ENCODE data around the gene NDST4.

The NDST4 gene

DNA sequence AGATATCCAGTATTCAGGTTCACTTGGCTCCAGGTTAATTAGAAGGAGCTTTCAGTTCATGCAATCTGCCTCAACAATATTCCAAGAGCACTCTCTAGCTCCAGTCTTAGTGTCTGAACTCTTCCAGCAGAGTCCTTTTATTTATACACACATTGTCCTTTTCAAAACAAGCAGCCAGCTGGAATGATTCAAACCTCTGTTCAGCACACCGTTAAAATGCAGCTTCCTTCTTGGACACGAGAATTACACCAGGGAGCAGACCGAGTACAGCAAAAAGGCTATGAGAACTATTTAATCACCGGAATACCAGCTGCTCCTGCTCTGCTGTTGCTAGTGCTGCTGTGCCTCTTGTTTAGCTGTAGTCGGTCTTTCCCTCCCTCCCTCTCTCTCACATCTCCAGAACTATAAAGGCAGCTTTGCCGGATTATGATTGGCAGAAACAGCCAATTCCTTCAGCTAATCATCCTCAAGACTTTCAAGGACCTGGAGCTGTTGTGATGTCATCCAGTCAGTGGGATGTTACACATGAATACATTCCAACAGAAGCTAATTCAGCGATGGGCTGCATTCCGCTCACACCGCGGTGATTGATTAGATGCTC, at the start of gene NDST4:
Gene NDST4, minus strand, starts transcription at position 115 of the 601 bp plus-strand sequence. CDS start 36,584 bp downstream, outside the sequence.
- no peak for DNase-seq (ENCODE audit: low read depth in 2 of 2)

DNA sequence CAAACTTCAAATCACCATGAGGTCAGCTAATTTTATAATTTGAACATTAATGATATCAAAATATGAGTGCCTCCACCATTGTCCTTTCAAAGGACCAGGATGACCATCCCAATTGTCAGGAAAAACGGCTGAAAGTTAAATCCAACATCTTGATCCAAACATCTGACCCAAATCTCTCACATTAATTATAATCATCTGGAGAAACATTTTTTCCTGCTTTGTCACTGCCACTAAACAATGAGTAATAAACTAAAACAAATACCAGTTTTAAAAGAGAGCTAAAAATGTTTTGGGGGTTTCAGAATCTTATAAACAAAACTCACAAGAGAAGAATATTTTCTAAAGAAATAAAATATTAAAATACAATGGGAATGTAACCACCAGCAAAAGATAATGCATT, 45.7 kb upstream of the NDST4 start:
- DNase-seq (ENCODE audit: low read depth in 2 of 2) = no peak

DNA sequence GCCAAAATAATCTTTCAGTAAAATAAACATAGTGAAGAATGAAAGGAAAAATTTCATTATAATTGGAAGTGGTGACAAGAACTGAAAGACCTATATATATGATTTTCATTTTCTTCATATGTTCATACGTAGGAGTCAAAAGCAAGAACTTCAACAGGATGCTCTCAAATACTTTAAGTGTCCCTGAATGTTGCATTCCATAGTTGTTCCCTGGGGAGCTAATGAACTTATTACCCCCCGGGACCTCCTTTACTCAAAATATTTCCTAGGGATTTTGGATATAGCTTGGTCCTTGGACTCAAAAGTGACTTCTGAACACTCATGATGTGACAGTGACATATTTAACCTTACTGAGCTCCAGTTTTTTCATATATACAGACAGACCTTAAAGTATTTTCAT, 44.9 kb upstream of the NDST4 start:
- DNase-seq (ENCODE audit: low read depth in 2 of 2) = no peak

DNA sequence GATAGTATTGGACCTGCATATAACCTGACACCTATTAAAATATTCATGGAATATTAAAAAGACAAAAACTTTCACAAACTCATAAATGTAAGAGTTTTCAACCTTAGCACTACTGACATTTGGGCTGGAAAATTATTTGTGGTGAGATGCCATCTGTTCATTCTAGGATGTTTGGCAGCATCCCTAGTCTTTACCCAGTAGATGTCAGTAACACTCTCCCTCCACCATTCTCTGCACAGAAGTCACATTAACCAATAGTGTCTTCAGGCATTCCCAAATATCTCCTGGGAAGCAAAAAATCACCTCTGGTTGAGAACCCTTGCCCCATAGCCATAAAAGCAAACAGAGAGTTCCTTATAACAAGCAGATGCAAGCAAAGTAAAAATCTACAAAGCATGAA, 41.4 kb upstream of the NDST4 start:
- no peak for DNase-seq (ENCODE audit: low read depth in 2 of 2)

DNA sequence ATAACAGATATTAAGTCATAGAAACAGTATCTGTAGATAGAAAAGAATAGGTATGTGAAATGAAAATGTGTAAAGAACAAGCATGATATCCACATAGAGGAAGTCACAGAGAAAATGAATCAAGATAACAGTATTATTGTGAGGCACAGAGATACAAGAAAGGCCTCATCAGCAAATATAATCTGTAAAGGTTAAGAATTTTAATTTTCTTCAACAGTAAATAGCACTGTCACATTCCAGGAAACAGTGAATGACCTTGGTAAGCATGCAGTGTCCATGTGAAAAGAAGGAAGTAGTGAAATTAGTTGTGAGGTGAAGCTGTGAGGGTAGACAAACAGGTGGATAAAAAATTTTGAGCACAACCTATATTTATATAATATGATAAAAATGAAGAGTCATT, 39.5 kb upstream of the NDST4 start:
- DNase-seq (ENCODE audit: low read depth in 2 of 2) = no peak

DNA sequence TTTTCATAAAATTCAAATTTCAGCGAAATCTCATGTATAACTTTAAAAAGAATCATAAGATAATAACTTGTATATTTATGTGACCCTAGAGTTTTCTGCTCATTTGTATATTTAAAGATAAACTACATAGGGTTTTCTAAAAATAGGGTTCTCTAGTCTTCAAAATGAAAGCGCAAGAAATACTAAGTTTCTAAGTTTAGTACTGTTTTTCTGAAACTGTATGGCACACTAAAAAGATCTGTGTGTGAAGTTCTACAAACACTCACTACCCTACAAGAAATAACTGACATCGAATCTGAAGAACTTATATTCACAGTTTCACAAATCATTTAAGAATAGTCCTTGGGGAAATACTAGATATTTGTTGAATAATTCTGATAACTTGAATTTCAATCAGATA, 38.7 kb upstream of the NDST4 start:
- DNase-seq (ENCODE audit: low read depth in 2 of 2) = no peak

DNA sequence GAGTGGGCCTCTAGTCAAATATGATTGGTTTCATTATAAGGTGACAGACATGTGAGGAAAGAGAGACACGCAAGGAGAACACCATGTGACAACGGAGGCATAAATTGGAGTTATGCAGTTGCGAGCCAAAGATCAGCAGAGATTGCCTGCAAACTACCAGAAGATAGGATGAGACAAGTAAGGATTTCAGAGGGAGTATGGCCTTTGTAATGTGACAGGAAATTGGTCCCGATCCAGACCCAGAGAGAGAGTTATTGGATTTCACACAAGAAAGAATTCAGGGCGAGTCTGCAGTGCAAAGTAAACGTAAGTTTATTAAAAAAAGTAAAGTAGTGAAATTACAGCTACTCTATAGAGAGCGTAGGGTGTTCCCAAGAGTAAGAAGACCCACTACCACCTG, 35.7 kb upstream of the NDST4 start:
- DNase-seq (ENCODE audit: low read depth in 2 of 2) = no peak

DNA sequence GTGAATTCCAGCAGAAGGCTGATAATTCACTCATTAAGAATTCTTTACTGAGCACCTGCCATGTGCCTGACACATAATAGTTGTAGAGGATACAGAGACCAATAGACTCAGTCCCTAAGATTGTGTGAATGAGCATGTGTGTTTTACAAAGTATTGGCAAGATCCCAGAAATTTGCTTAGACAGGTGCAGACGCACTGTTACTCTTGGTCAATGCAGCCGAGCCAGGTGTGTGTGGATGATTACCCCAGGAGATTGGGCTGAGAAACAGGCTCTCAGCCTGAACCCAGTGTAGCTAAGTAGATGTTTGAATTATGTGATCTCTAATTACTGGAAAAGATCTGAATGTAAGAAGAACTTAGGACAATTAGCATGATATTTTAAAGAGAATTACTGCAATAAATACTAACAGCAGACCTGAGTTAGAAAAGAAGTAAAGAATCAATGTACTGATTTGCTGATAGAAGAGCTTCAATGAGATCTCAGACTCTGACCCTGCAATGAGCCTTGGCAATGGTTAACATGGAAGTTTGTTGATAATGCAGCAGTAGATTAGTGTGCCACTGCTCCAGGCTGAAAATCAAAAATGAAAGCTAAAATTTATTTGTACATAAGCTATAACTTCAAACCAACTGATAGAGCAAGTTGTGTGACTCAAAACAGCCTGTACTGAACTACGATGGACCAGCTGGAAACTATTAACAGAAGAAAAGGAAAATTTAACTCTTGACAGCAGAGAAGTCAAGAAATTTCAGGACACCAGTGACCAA, 32.2 kb upstream of the NDST4 start:
- no peak for DNase-seq (ENCODE audit: low read depth in 2 of 2)

DNA sequence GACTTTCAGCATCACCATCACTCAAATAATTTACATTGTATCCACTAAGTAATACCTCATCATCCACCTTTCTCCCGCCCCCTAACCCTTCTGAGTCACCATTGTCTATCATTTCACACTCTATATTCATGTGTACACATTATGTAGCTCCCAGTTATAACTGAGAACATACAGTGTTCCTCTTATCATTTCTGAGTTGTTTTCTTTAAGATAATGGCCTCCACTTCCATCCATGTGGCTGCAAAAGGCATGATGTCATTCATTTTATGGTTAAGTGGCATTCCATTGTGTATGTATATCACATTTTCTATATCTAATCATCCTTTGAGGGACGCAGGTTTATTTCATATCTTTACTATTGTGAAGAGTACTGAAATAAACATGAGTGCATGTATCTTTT, 14.6 kb upstream of the NDST4 start:
- no peak for DNase-seq (ENCODE audit: low read depth in 2 of 2)

DNA sequence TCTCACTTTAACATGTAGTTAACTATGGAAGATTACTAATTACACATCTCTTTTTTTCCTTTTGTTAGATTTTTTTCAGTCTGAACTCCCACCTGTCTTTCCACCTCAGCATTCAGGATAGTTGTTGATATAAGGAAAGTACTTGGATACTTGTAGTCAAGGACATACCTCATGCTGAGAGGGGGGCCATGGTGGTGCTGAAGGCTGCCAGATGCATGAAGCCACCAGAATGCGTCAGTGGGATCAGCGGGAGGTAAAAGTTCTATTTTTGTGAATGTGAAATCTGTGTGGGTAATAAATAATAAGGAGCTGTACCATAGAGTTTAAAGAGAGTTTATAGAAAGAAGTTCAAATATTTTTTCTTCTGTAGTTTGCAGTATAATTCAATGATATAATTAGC, 13.1 kb upstream of the NDST4 start:
- no peak for DNase-seq (ENCODE audit: low read depth in 2 of 2)

DNA sequence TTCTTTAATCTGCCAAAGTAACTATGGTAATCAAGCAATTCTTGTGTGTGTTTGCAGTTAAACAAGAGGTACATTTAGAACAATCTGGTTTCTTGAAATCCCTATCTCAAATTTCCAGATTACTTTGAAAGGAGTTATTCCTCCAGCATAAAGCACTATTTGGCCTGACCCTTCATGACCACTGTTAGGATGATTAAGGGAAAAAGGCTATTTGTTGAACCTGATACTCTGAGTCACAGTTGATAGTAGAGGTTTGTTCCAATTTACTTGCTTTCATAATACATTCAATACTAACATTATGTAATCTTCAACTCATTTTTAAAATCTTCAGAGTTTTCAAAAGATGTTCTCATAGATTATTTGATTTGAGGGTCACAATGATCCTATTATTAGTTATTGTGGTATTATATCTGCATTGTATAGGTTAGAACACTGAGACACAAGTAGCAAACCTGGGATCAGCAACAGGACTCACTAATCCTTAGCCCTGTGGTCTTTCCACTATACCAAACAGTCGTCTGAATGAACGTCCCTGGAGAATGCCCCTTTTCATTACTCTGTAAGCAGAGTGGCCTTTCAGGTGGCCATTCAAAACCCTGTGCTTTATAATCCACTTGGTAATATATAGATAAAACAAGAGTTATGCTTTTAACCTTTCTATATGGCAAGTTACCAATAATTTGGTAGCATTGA, 8.1 kb upstream of the NDST4 start:
- no peak for DNase-seq (ENCODE audit: low read depth in 2 of 2)

DNA sequence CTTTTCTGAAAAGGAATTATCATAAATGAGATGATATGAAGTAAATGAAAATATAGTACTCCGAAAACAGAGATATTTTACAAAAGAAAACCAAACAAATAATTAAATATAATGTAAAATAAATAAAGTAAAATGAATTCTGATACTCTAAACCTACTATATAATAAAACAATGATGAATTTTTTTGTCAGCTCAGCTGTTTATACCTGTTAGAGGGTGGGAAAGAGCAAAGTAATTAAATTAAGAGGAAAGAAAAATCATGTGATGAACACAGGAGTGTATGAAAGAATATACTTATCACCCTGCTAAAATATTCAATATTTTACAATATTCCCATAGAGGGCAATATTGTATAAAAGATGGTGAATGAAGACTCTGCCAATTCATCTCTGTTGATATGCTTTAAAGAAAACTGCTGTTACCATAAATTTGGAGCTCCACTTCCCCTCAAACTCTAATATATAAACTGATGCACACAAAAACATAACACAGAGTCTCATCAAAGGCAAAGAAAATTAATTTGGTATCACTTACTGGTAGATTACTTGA, 6.5 kb upstream of the NDST4 start:
- DNase-seq (ENCODE audit: low read depth in 2 of 2) = no peak

DNA sequence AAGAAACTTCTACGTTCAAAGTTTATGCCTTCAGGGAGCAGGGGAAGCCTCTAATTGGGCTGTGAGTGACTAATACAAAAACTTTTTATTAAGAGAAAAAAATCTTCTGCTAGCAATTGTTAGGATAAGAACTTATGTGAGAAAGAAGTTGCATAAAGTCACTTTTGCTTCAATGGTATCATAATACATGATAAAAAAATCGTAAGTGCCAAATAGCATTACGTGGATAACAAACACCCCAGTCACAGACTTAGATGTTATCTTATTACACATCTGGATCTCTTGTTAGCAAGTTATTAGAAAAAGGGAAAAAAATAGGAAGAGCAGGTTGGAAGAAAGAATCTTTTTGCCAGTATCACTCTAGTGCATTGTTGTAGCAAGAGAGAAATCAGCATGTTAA, 4.2 kb upstream of the NDST4 start:
- DNase-seq (ENCODE audit: low read depth in 2 of 2) = no peak

DNA sequence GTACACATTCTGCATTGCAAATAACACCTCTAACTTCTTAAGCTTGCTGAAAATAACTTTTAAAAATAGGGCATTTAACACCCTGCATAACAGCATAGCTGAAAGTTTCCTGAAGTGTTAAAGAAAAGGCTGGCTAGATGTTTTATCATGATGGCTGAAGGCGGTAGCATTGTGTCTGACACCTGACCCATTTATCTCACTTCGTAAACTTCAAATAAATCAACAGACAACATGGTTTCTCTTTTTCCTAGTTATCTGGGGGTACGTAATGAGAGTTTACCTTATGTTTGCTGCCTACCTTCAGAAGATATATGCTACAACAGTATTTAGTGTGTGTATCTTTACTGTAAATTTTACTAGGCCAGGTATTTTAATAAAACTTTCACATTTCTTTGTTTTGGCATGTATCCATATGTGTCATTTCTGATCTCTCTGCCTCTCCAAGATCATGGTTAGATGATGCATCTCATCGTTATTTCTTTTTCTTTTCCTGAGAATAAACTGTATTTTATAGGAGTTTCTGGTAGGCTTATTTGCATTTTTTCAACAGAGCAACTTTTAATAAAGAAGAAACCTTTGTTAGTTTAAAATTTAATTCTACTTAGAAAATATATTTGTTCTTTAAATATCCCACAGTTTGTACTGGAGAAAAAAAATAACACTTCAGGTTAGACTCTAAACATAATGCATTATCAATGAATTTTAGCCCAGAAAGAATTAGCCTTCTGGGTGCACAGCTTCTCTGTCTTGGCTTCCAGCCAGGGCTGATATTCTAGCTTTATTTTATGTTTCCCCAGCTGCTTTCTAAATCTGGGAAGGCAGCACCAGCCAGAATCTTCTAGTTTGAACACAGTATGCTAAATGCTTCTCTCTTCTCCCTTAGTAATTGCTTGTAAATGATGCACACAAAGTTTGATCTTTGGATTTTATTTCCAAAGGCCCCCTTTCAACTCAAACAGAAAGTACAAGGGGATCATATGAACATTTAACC, 2.9 kb downstream of the NDST4 start:
- DNase-seq (ENCODE audit: low read depth in 2 of 2) = no peak

DNA sequence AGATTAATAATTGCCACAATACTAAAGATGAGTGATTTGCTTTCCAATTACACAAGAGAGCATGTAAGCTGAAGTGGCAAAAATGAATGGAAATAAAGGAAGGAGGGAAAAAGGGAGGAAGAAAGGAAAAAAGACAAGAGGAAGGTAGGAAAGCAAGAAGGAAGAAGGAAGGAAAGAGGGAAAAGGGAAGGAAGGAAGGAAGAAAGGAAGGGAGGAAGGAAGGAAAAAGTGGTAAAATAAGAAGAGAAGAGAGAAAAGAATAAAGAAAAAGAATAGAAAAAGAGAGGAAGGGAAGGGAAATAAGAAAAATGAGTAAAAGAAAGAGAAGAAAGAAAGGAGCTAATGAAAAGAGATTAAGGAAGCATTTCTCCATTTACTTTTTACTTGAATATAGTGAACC, 4.6 kb downstream of the NDST4 start:
- no peak for DNase-seq (ENCODE audit: low read depth in 2 of 2)

DNA sequence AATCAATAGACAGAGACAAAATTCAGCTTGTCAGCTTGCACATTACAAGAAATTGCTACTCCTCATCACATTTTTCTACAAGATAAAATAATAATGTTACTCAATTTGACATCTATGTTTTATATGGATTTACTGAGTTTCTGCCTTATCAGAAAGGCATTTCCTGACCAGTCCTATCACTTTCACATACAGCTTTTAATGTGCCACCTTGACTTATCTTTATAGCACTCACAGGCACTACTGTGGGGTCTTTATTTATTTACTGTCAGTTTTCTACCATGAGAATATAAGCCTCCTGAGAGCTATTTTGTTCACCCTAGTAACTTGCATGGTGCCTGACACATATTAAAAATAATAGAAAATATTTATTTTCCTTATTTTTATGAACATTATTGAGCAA, 6.0 kb downstream of the NDST4 start:
- DNase-seq (ENCODE audit: low read depth in 2 of 2) = no peak

DNA sequence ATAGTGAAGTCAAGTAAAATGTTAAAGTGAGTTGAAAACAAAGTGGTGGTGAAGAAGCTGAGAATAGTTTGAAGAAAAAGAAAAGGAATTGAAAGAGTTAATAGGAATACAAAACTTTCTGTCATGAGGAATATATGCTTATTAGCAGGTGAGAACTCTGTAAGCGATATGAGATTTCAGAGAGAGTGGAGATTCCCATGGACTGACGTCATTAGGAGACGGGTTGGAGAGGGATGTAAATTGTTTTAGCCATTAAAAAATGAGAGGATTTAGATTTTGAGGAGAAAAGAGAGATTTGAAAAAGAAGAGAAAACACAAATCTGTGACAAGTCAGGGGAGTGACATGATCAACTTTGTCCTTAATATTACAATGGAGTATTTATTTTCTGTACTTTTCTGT, 11.7 kb downstream of the NDST4 start:
- no peak for DNase-seq (ENCODE audit: low read depth in 2 of 2)

DNA sequence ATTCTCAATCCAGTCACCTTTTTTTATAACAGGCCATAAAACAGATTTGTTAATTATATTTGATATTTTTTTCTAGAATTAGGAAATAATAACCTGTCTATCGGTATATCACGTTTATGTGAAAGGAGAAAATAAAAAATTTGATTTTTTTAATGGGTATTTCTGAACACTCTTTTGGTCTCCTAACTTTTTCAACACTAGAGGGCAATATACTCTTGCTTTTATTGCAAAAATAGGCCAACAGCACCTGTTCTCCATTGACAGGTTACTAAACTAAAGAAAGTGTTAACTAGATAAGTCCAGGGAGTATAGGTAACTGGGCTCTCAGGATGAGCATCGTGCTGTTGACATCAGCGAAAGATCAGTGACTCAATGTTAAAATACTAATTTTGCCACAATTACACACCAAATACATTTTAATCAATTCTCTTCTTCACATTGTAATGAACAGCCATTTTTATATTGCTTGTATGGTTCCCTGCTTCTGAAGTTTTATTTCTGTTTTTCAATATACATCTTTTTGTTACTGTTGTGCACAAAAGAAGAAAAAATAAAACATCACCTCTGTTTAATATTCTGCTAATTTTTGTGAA, 22.8 kb downstream of the NDST4 start:
- no peak for DNase-seq (ENCODE audit: low read depth in 2 of 2)

DNA sequence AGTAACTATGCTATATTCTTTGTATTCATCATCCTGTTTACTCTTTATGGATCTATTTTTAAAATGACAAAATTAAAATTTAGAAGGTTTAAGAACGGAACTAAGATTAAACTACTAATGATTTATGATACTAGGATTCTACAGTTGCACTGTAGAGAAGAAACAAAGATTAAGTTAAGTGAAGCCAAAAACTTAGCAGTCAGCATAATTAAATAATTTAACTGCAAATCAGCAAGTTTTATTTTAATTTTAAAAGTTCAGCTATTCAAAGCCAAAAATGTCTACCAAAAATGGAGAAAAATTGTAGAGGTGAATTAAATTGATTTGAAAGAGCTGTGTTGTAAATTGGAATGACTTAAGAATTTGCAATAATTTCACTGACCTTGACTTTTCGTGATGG, 30.8 kb downstream of the NDST4 start:
- DNase-seq (ENCODE audit: low read depth in 2 of 2) = no peak

DNA sequence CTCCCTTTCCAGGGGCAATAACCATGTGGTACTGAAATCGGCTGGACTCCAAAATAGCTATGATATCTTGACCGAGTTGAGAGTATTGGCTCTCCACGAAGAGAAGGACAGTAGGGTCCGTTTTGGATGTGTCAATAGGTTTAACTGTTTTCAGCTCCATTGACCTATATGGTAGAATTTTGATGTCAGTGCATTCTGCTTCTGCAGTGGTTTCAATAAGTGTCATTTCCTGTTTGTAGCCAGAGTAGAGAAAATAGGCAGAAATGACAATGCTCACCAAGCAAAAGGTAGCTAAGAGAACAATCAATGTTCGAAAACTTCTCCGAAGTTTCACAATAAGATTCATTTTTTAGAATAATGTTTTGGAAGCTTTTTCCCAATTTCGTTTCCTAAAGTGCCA, 36.7 kb downstream of the NDST4 start:
- no peak for DNase-seq (ENCODE audit: low read depth in 2 of 2)

DNA sequence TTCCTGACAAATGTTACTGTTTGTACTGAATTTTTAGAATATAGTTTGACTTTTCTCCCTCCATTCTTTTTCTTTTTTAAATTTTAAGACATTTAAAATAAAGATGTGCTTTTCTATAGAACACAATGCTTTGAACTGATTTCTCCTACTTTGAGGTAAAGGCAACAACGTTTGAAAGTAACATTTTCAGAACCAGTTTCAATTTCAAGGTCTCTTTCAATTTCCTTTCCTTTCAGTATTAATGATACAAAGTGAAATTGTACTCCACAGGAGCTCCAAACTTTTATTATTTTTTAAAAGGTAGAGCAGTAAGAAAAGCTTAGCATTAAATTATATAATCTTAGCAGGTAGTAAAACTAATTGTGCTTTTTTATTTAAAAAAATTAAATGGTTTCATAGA, 54.9 kb downstream of the NDST4 start:
- DNase-seq (ENCODE audit: low read depth in 2 of 2) = no peak

All from stimulated activated CD8-positive, alpha-beta memory T cell treated with anti-CD3 and anti-CD28 coated beads, Interleukin-15, amount 100 ng/mL, for 48 hours (primary cell).